Erythroblast (primary cell): Measurements from ENCODE around the gene LETM1.

ENCODE experiments used
- GATA1 ChIP-seq: IDR thresholded peaks from 2 replicates; pipeline ENCODE4 v1.6.1; 2011; ENCODE audit warnings: low read depth, mild to moderate bottlenecking, control low read depth, low read length, moderate library complexity
- POLR2A ChIP-seq: IDR thresholded peaks from 2 replicates; pipeline ENCODE4 v1.6.1; 2011; ENCODE audit warnings: mild to moderate bottlenecking, low read length

GRCh38 chr4:1824746-1825145, 31.2 kb downstream of the LETM1 start:
- TF ChIP-seq POLR2A (no peak), GATA1 (no peak)
